GM12872 (cell line): ENCODE results near the gene DNM3.

Experiments used
- CTCF ChIP-seq: IDR thresholded peaks from 3 replicates; pipeline ENCODE4 v1.5.1; 2011; ENCODE audit warnings: low read depth, mild to moderate bottlenecking, low read length, moderate library complexity; ENCODE audit not compliant: insufficient read depth

The DNM3 gene

GRCh38 chr1:172105230-172105629 lies 263.9 kb downstream of the DNM3 start:
- TF ChIP-seq CTCF = no peak

GRCh38 chr1:172107316-172107975 lies 266.1 kb downstream of the DNM3 start:
- no peak for TF ChIP-seq CTCF

GRCh38 chr1:172108161-172108893 lies 267.0 kb downstream of the DNM3 start:
- TF ChIP-seq CTCF = no peak

GRCh38 chr1:172109359-172109758 lies 268.1 kb downstream of the DNM3 start:
- no peak for TF ChIP-seq CTCF

GRCh38 chr1:172112576-172112975 lies 271.3 kb downstream of the DNM3 start:
- TF ChIP-seq CTCF = no peak

GRCh38 chr1:172117800-172118199 lies 276.5 kb downstream of the DNM3 start:
- no peak for TF ChIP-seq CTCF

GRCh38 chr1:172118618-172119017 lies 277.3 kb downstream of the DNM3 start:
- no peak for TF ChIP-seq CTCF
